ENCODE measurements around the gene MGMT.

DNA sequence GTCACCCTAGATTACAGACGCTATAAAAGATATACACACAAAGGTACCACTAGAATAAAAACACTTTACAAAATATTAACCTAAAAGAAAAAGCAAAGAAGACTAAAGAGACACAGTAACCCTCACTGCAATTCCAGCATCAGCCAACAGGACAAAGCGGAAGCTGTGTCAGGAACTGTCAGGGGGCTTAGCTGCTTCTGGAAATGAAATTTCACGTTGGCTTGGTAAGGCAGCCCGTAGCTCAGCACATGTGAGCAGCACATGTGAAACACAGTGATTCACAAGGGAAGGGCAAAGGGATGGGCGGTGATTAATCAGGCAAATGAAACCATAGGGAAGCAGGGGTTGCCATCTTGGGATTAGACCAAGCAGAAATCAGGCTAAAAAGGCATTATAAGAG lies 195.4 kb downstream of the MGMT start:
- TF ChIP-seq CTCF (IDR thresholded peaks at IDR 0.05; ENCODE audit: borderline replicate concordance, extremely low read depth, low read length, poor library complexity, severe bottlenecking) (no peak), EZH2 (IDR thresholded peaks at IDR 0.05; ENCODE audit: borderline replicate concordance, low read depth, low read length, severe bottlenecking) (no peak)
